ENCODE measurements around the gene CRISP2. TPM values are rescaled to one million over a fixed set of nuclear protein-coding genes. Genes with fewer than 3 reads are reported as not detected.

Gene CRISP2
- total and polyA plus RNA-seq, 2 experiments from 2014 or later = 0.63 to 1.2 TPM

GRCh38 chr6:49651239-49651638 is 62.1 kb downstream of the CRISP2 start:
- no peak for ATAC-seq
- Histone ChIP-seq H4K20me1 (replicated peaks; ENCODE audit: insufficient read depth) (no peaks in the 10 kb centered on the region), H2AFZ (no peak overlapping the region), H3K9me2 (ENCODE audit: insufficient read depth) (no peaks in the 10 kb centered on the region), H3K27ac (ENCODE audit: low read depth) (no peak overlapping the region), H3K36me3 (ENCODE audit: insufficient read depth) (no peaks in the 10 kb centered on the region), H3K4me2 (no peak overlapping the region), H3K4me3 (no peak overlapping the region), H3K79me2 (replicated peaks; ENCODE audit: insufficient read depth) (no peaks in the 10 kb centered on the region), H3K27me3 (ENCODE audit: insufficient read depth) (no peaks in the 10 kb centered on the region), H3K4me1 (ENCODE audit: insufficient read depth) (no peaks in the 10 kb centered on the region), H3F3A (replicated peaks; ENCODE audit: low read depth) (no peaks in the 10 kb centered on the region)
- Mint-ChIP-seq H3K9me3 (no peaks in the 10 kb centered on the region), H3K4me1 (peaks cover 2% of the 10 kb centered on the region; the same call in 2 of the 3 replicates), H3K4me3 (no peak overlapping the region), H3K36me3 (ENCODE audit: low read depth) (no peaks in the 10 kb centered on the region), H3K27me3 (ENCODE audit: insufficient read depth, low read depth, poor library complexity) (no peaks in the 10 kb centered on the region), H3K27ac (no peak overlapping the region)
- DNase-seq (ENCODE audit: low spot score) = no peak
- TF ChIP-seq POLR2AphosphoS5 (IDR thresholded peaks at IDR 0.05; ENCODE audit: low read depth) (no peak), CREB1 (CRISPR knock-in tag; IDR thresholded peaks at IDR 0.05; ENCODE audit: low read depth) (no peak), JUNB (IDR thresholded peaks at IDR 0.05; ENCODE audit: unreplicated experiment) (no peak), STAT1 (IDR thresholded peaks at IDR 0.05; ENCODE audit: unreplicated experiment) (no peak), ETS1 (IDR thresholded peaks at IDR 0.05) (no peak), ZNF114 (CRISPR knock-in tag; IDR thresholded peaks at IDR 0.05) (no peak), EZH2phosphoT487 (IDR thresholded peaks at IDR 0.05; ENCODE audit: unreplicated experiment) (no peak), EZH2 (IDR thresholded peaks at IDR 0.05; ENCODE audit: low read depth, unreplicated experiment) (no peak), ZNF462 (CRISPR knock-in tag; IDR thresholded peaks at IDR 0.05) (no peak), NANOG (IDR thresholded peaks at IDR 0.05; ENCODE audit: borderline replicate concordance) (no peak)
